Cardiac muscle cell (in vitro differentiated cells and primary cell): ENCODE measurements around the gene COG4. TPM values are rescaled to one million over a fixed set of nuclear protein-coding genes. Genes with fewer than 3 reads are reported as not detected.
"Not testable (repeated sequence)": the region's sequence is repeated elsewhere in the genome, so short reads cannot be mapped to it uniquely, and the experiment has no call there.

ENCODE experiments used
- DNase-seq, 2 donors: peaks; one replicate each; pipeline versions ENCODE4 v3.0.0 to v3.0.0-alpha.2; 2010 to 2017; ENCODE audit warnings: low read depth in 1 of 2, low spot score in 1 of 2
- H3K27ac ChIP-seq: fragments of 200-600 bp; sonication (generic); 2 replicates; pipeline ENCODE4 v1.5.1; 2016
- H3K27me3 ChIP-seq: fragments of 200-600 bp; sonication (generic); 2 replicates; pipeline ENCODE4 v1.6.0; 2016; ENCODE audit warnings: control low read depth
- H3K36me3 ChIP-seq: fragments of 200-600 bp; sonication (generic); 2 replicates; pipeline ENCODE4 v1.5.1; 2016; ENCODE audit warnings: control low read depth
- H3K4me1 ChIP-seq: fragments of 200-600 bp; sonication (generic); 2 replicates; pipeline ENCODE4 v1.8.1; 2017; ENCODE audit warnings: low read depth, mild to moderate bottlenecking, mixed run types
- H3K4me3 ChIP-seq: fragments of 200-600 bp; sonication (generic); 2 replicates; pipeline ENCODE4 v1.5.1; 2016; ENCODE audit warnings: mild to moderate bottlenecking
- H3K9me3 ChIP-seq: fragments of 200-600 bp; sonication (generic); 2 replicates; pipeline ENCODE4 v1.5.1; 2017; ENCODE audit warnings: low read depth, mild to moderate bottlenecking, control low read depth
- polyA plus RNA-seq: library from polyadenylated mRNA; unstranded; fragments of >200 nt; fragmentation: Nextera tagmentation; extraction: Ambion mirVana; gene quantifications from 2 replicates; pipeline ENCODE4 v1.2.1, GENCODE V29; 2016
- total RNA-seq: library from RNA; depleted of rRNA; stranded (reverse); fragments of >200 nt; gene quantifications from 2 replicates; pipeline ENCODE4 v1.2.3, GENCODE V29; 2016
- TF ChIP-seq, protein P1 (sequence below): IDR thresholded peaks from 2 replicates; pipeline ENCODE4 v1.5.1; 2012; ENCODE audit warnings: low read depth, mild to moderate bottlenecking, low read length

The COG4 gene
- total and polyA plus RNA-seq, 2 experiments from 2014 or later = 67.6 to 77.3 TPM

DNA sequence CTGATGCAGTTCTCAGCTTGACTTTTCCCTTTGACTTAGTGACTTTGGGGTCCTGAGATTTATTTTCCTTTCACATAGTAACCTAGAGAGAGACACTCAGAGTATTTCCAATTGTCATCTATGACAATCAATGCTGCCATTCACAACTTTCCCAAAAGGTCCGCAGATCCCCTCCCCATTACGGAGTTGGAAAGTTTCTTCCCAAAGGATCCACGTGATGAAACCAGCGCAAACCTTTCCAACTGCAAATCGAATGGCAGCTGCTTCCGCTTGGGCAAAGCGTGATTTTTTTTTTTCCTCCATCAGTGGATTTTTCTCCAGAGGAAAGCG is 69.5 kb downstream of the COG4 start:
- peak overlapping the region; percentile 54 for H3K4me3 ChIP-seq
- H3K9me3 ChIP-seq = no peaks in the 10 kb centered on the region
- no peaks in the 10 kb centered on the region for H3K27me3 ChIP-seq
- no peaks in the 10 kb centered on the region for H3K36me3 ChIP-seq
- H3K27ac ChIP-seq = peak overlapping the region; percentile 100
- TF ChIP-seq, protein P1, sequence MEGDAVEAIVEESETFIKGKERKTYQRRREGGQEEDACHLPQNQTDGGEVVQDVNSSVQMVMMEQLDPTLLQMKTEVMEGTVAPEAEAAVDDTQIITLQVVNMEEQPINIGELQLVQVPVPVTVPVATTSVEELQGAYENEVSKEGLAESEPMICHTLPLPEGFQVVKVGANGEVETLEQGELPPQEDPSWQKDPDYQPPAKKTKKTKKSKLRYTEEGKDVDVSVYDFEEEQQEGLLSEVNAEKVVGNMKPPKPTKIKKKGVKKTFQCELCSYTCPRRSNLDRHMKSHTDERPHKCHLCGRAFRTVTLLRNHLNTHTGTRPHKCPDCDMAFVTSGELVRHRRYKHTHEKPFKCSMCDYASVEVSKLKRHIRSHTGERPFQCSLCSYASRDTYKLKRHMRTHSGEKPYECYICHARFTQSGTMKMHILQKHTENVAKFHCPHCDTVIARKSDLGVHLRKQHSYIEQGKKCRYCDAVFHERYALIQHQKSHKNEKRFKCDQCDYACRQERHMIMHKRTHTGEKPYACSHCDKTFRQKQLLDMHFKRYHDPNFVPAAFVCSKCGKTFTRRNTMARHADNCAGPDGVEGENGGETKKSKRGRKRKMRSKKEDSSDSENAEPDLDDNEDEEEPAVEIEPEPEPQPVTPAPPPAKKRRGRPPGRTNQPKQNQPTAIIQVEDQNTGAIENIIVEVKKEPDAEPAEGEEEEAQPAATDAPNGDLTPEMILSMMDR = no peak
- DNase-seq = no peak
- peaks cover 8% of the 10 kb centered on the region for H3K4me1 ChIP-seq

DNA sequence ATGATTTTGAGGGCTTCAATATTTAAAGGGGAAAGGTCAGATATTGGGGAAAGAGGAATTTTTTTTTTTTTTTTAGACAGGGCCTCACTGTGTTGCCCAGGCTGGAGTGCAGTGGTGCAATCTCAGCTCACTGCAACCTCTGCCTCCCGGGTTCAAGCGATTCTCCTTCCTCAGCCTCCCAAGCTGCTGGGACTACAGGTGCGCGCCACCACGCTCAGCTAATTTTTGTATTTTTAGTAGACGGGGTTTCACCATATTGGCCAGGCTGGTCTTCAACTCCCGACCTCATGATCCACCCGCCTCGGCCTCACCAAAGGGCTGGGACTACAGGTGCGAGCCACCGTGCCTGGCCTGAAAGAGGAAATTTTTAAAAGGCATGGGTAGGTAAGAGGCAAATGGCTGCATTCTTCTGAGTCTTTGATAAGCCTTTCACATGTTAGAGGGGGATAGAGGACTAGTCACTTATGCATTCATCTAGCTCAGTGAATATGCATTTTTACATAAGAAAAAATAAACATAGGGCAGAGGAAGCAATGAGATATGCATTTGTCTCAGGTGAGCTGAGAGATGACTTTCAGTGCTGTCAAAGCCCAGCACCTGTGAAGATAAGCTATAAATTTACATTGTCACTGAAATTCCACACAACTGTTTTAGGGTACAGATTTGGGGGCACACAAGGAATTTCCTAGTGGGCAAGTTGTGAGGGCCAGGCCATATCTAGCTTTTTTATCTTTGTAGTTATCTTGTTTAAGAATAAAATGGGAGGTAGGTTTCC is 70.0 kb downstream of the COG4 start:
- Histone ChIP-seq H3K4me3 (peak overlapping the region; percentile 54), H3K9me3 (no peaks in the 10 kb centered on the region), H3K27me3 (no peaks in the 10 kb centered on the region), H3K36me3 (no peaks in the 10 kb centered on the region), H3K4me1 (peaks cover 8% of the 10 kb centered on the region), H3K27ac (peak overlapping the region; percentile 100)
- DNase-seq = no peak
- TF ChIP-seq, protein P1 = no peak

DNA sequence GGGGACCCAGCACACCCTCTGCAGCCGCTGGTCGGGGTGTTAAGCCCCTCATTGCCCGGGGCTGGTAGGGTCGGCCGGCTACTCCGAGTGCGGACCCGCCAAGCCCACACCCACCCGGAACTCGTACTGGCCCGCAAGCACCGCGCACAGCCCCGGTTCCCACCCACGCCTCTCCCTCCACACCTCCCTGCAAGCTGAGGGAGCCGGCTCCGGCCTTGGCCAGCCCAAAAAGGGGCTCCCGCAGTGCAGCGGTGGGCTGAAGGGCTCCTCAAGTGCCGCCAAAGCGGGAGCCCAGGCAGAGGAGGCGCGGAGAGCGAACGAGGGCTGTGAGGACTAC is 72.4 kb downstream of the COG4 start:
- not testable (repeated sequence) for H3K9me3 ChIP-seq

DNA sequence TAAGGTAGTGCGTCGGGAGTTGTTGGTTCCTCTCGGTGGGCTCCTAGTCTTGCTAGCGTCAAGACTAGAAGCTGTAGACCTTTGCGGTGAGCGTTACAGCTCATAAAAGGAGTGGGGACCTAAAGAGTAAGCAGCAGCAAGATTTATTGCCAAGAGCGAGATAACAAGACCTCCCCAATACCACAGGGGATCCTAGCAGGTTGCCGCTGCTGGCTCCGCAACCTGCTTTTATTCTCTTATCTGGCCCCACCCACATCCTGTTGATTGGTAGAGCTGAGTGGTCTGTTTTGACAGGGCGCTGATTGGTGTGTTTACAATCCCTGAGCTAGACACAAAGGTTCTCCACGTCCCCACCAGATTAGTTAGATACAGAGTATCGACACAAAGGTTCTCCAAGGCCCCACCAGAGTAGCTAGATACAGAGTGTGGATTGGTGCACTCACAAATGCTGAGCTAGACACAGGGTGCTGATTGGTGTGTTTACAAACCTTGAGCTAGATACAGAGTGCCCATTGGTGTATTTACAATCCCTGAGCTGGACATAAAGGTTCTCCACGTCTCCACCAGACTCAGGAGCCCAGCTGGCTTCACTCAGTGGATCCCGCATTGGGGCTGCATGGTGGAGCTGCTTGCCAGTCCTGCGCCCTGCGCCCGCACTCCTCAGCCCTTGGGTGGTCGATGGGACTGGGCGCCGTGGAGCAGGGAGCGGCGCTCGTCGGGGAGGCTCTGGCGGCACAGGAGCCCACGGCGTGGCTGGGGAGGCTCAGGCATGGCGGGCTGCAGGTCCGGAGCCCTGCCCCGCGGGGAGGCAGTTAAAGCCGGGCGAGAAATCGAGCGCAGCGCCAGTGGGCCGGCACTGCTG is 73.0 kb downstream of the COG4 start:
- not testable (repeated sequence) for DNase-seq, H3K27me3 ChIP-seq, H3K27ac ChIP-seq, H3K36me3 ChIP-seq, H3K4me3 ChIP-seq, H3K9me3 ChIP-seq
- H3K4me1 ChIP-seq = peaks cover 14% of the 10 kb centered on the region

More for the DNA sequence above, 72.4 kb downstream of the COG4 start:
- not testable (repeated sequence) for H3K4me3 ChIP-seq, H3K27me3 ChIP-seq, H3K27ac ChIP-seq, H3K36me3 ChIP-seq, DNase-seq
- H3K4me1 ChIP-seq = peaks cover 14% of the 10 kb centered on the region

DNA sequence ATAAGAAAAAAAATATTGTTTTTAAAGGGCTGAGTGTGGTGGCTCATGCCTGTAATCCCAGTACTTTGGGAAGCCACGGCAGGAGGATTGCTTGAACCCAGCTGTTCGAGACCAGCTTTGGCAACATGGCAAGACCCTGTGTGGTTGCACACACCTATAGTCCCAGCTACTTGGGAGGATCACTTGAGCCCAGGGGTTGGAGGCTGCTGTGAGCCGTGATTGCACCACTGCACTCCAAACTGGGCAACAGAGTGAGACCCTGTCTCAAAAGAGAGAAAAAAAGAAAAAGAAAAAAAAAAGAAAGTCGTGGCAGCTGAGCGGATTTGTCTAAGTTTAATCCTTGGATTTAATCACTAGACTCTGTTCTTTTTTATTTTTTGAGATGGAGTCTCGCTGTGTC is 75.3 kb downstream of the COG4 start:
- Histone ChIP-seq H3K27me3 (no peaks in the 10 kb centered on the region), H3K4me1 (peaks cover 7% of the 10 kb centered on the region), H3K27ac (no peak overlapping the region), H3K4me3 (no peak overlapping the region), H3K9me3 (no peaks in the 10 kb centered on the region), H3K36me3 (no peaks in the 10 kb centered on the region)
- TF ChIP-seq, protein P1 = no peak
- no peak for DNase-seq

DNA sequence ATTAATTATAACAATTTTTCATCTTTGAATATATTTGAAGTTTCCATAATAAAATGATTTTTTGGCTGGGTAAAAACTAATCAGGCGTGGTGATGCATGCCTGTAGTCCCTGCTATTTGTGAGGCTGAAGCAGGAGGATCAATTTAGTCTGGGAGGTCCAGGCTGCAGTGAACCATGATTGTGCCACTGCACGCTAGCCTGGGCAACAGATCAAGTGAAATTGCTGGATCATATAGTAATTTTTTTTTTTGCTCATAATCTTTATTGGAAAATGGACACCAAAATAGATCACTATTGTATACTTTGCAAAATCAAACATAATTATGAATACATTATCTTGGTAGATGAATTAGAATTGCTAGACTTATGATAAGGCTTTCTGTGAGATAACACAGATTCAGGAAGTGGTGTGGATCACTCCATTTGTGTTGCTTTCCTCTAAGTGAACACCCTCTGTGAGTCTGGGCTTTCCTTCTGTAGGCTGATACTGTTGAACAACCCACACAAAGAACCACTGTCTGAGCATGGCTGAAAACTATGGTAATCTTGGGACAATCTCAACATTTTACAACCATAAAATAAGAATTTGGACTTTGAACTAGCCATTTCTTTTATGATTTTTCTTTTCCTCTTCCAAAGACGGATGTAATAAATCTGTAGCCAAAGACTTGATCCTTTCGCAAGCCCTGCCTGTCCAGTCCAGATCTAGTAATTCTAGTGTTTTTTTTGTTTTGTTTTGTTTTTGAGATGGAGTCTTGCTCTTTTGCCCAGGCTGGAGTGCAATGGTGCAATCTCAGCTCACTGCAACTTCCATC is 78.9 kb downstream of the COG4 start:
- no peaks in the 10 kb centered on the region for H3K36me3 ChIP-seq
- no peak overlapping the region for H3K27ac ChIP-seq
- TF ChIP-seq, protein P1 = no peak
- no peaks in the 10 kb centered on the region for H3K9me3 ChIP-seq
- DNase-seq = no peak
- H3K4me1 ChIP-seq = peaks cover 15% of the 10 kb centered on the region
- no peaks in the 10 kb centered on the region for H3K27me3 ChIP-seq
- H3K4me3 ChIP-seq = no peak overlapping the region
